HFF-Myc (cell line): ENCODE data around the gene CTNNA3.

Source experiments
- DNase-seq: peaks from one replicate; pipeline ENCODE4 v3.0.0-alpha.2; 2011; ENCODE audit warnings: low read depth; ENCODE audit errors: extremely low read depth
- H3K4me3 ChIP-seq: replicated peaks from 2 replicates; pipeline ENCODE4 v1.5.1; 2011; ENCODE audit warnings: low read depth, mild to moderate bottlenecking, control low read depth, low read length
- TF ChIP-seq, protein P1 (sequence below): IDR thresholded peaks from 2 replicates; pipeline ENCODE4 v1.5.1; 2012; ENCODE audit warnings: mild to moderate bottlenecking, low read depth, low read length, control low read depth; ENCODE audit errors: missing control alignments

Gene CTNNA3

GRCh38 chr10:66982792-66983474, 713.1 kb downstream of the CTNNA3 start:
- H3K4me3 ChIP-seq = no peak overlapping the region
- DNase-seq = no peak
- TF ChIP-seq, protein P1, sequence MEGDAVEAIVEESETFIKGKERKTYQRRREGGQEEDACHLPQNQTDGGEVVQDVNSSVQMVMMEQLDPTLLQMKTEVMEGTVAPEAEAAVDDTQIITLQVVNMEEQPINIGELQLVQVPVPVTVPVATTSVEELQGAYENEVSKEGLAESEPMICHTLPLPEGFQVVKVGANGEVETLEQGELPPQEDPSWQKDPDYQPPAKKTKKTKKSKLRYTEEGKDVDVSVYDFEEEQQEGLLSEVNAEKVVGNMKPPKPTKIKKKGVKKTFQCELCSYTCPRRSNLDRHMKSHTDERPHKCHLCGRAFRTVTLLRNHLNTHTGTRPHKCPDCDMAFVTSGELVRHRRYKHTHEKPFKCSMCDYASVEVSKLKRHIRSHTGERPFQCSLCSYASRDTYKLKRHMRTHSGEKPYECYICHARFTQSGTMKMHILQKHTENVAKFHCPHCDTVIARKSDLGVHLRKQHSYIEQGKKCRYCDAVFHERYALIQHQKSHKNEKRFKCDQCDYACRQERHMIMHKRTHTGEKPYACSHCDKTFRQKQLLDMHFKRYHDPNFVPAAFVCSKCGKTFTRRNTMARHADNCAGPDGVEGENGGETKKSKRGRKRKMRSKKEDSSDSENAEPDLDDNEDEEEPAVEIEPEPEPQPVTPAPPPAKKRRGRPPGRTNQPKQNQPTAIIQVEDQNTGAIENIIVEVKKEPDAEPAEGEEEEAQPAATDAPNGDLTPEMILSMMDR = no peak

- no peak for DNase-seq
- H3K4me3 ChIP-seq = no peak overlapping the region
- TF ChIP-seq, protein P1 = no peak
Observed at GRCh38 chr10:66982053-66982420, 714.0 kb downstream of the CTNNA3 start.

DNA sequence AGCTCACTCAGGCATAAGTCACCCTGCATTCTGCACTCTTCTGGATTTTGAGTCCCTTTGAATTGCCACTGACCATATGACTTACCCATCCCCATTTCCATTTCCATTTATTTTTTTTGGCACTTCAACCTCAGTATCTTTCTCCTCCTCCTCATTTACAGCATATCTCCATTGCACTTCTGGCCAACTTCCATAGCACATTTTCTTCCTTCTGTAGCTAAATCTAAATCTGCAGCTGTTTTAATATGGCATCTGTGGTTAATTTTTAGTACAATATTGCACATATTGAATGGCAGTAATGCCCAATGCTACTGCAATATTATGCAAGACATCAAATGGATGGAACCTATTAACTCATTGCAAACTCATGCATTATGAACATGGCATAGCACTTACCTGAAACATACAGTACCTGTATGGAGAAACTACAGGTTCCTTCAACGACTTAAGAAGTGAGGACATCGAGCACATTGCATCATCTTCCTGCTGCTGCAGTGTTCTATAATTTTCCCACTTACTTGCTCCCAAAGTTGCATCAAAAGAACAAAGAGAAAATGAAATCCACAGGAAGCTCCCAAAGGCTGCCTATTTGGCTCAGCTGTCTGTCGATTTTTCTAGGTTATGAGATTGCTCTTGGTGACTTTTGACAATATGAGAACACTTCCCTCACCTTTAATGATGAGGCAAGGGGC, 714.5 kb downstream of the CTNNA3 start:
- no peak overlapping the region for H3K4me3 ChIP-seq
- TF ChIP-seq, protein P1 = no peak
- DNase-seq = no peak

- no peak for DNase-seq
- TF ChIP-seq, protein P1 = no peak
- no peak overlapping the region for H3K4me3 ChIP-seq
Observed at GRCh38 chr10:66980246-66980815, 715.7 kb downstream of the CTNNA3 start.

GRCh38 chr10:66964946-66965345, 731.0 kb downstream of the CTNNA3 start:
- H3K4me3 ChIP-seq = no peak overlapping the region
- TF ChIP-seq, protein P1 = no peak
- no peak for DNase-seq

DNA sequence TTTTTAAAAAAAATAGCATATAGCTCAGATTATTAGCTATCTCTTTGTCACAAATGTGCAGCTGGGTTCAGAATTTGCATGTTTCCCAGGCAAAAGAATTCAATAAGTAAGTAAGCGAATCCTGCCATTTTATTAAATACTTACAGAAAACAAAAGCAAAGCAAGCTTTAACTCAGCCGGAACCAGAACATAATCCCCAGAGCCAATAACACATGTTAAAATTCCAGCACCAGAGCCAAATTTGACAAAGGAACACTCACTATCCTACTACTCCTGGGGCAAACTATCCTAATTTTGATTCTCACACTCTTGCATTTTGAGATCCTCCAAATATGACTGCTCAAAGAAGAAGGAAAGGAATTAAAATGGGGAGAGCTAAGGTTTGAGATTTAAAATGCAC, 737.5 kb downstream of the CTNNA3 start:
- H3K4me3 ChIP-seq = no peak overlapping the region
- DNase-seq = no peak
- TF ChIP-seq, protein P1 = no peak
